GM12872 (cell line): ENCODE data around the gene CUEDC2.

Source experiments
- TF ChIP-seq, protein P1 (sequence below): IDR thresholded peaks from 3 replicates; pipeline ENCODE4 v1.5.1; 2011; ENCODE audit warnings: low read depth, mild to moderate bottlenecking, low read length, moderate library complexity; ENCODE audit not compliant: insufficient read depth

CUEDC2 gene

DNA sequence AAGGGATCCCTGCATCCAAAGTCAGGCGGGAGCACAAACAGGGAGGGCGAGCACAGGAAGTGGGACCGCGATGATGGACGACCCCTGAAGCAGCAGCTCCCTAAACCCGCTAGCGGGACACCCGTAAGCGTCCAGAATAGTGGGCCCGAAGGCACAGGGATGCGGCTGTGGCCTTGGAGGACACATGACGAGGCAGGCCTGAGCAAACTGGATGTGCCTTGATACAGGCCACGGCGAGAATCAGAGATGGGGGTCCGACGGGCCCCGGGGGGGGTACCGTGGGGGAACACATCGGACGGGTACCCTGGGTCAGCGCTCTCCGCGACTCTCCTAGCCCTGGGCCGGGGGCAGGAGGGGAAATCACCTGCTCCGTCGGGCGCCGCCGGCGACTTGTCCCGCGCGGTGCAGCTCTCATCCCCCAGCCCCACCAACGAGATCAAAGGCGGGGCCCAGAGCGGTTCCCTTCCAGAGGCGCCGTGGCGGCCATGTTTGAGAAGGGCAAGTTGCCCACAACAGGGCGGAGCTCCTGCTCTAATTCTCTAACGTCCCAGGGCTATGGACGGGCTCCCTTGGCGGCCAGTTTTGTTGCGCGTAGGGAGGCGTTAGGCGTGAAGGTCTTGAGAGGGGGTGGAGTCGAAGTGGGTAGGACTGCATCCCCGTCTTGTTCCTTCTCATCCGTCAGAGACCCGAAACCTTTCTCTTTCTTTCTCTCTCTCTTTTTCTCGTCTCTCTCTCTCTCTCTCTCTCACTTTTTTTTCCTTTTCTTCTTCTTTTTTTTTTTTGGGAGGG is at the start of gene CUEDC2:
Gene CUEDC2 (minus strand): TSS at position 413 of the 789 bp plus-strand sequence. CDS start 7,386 bp downstream, outside the sequence.
- TF ChIP-seq, protein P1, sequence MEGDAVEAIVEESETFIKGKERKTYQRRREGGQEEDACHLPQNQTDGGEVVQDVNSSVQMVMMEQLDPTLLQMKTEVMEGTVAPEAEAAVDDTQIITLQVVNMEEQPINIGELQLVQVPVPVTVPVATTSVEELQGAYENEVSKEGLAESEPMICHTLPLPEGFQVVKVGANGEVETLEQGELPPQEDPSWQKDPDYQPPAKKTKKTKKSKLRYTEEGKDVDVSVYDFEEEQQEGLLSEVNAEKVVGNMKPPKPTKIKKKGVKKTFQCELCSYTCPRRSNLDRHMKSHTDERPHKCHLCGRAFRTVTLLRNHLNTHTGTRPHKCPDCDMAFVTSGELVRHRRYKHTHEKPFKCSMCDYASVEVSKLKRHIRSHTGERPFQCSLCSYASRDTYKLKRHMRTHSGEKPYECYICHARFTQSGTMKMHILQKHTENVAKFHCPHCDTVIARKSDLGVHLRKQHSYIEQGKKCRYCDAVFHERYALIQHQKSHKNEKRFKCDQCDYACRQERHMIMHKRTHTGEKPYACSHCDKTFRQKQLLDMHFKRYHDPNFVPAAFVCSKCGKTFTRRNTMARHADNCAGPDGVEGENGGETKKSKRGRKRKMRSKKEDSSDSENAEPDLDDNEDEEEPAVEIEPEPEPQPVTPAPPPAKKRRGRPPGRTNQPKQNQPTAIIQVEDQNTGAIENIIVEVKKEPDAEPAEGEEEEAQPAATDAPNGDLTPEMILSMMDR = no peak

GRCh38 chr10:102480396-102480795 is 48.0 kb upstream of the CUEDC2 start:
- TF ChIP-seq, protein P1 = no peak

DNA sequence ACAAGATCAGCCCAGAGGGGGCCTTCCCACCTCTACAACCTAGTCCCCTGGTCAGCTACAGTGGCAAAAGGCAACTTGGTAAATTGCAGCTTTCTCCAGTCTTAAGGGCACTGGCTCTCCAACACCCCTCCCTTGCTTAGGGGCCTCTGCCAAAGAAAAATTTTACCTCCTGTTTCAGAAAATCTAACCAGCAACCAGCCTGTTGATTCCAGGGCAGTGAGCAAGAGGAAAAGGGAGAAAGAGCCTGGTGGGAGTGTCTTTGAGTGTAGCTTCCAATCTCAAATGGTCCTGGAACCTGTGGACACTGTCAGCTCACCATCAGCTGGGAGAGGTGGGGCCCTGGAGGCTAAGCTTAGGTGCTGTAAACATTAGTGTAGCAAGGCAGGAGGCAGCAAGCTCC is 47.3 kb upstream of the CUEDC2 start:
- TF ChIP-seq, protein P1 = no peak

- TF ChIP-seq, protein P1 = no peak
Observed at GRCh38 chr10:102476466-102477141, 44.2 kb upstream of the CUEDC2 start.

DNA sequence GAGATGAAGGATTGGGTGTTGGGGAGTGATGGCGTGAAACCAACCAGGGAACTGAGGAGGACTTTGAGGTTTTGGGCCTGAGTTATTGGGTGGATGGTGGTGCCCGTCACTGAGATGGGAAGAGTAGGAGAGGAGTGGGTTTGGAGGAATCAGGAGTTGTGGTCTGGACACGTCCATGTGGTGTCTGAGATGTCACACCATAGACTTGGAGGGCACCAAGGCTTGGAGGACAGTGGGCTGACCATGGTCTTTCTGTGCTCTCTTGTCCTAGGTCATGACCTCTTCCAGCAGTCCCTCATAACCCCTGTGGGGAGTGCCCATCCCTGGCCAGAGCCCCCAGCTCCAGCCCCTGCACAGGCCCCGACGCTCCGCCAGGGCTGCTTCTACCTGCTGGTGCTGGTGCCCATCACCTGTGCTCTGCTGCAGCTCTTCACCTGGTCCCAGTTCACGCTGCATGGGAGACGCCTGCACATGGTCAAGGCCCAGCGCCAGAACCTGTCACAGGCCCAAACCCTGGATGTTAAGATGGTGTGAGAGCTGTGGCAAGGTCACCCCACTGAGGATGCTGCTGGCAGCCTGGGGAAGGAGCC is 43.2 kb upstream of the CUEDC2 start:
- TF ChIP-seq, protein P1 = no peak

DNA sequence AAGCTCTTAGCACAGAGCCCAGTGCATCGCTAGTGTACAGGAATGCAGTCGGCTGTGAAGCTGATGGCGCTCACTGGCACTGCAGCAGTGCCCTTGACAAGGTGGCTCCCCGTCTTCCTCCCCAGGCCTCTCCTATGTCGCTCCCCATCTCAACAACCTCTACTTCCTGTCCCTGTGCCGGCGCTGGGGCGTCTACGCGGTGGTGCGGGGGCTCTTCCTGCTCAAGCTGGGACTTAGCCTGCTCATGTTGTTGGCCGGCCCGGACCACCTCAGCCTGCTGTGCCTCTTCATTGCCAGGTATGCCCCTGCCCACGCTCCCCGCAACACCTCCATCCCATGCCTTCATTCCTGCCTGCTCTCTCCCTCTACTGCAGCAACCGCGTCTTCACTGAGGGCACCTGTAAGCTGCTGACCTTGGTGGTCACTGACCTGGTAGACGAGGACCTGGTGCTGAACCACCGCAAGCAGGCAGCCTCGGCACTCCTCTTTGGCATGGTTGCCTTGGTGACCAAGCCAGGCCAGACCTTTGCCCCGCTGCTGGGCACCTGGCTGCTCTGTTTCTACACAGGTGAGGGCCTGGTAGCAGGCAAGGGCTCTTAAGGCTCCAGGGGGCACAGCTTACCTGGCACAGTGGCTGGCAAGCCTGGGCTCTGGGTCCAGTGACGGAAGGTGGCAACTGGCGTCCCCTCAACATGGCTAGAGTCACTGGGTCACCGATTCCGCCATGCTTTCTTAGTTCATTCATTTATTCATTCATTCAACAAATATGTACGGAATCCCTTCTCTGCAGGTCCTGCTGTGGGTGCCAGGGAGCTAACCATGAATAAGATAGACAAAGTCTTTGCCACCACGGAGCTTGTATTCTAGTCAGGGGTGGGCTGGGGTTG is 41.3 kb upstream of the CUEDC2 start:
- TF ChIP-seq, protein P1 = no peak
